ENCODE measurements around the gene SWSAP1. TPM values are rescaled to one million over a fixed set of nuclear protein-coding genes. Genes with fewer than 3 reads are reported as not detected.

SWSAP1 gene
- total and polyA plus RNA-seq, 2 donors (not counting 1 experiment from before 2014, with no cell fraction given), result 0.50 to 1.2 TPM

GRCh38 chr19:11390359-11390758, 15.9 kb downstream of the SWSAP1 start:
- no peaks in the 10 kb centered on the region for H3K27me3 ChIP-seq (ENCODE audit: control insufficient read depth, insufficient read depth, low read length)
- no peaks in the 10 kb centered on the region for H4K20me1 ChIP-seq (ENCODE audit: control insufficient read depth, extremely low read depth, insufficient read depth, low read length)
- no peaks in the 10 kb centered on the region for H3K9me3 ChIP-seq (ENCODE audit: control insufficient read depth, insufficient read depth, low read depth, low read length)
- no peak overlapping the region for H2AFZ ChIP-seq (ENCODE audit: low read length)
- no peaks in the 10 kb centered on the region for H3K4me1 ChIP-seq (ENCODE audit: control insufficient read depth, extremely low read depth, insufficient read depth, low read length)
- no peak overlapping the region for H3K4me3 ChIP-seq (replicated peaks in 1 of 4; ENCODE audit: control extremely low read depth in 1 of 4, insufficient read depth in 1 of 4, low read depth in 3 of 4, low read length in 4 of 4)
- TF ChIP-seq CTCF (conservative IDR thresholded peaks at IDR 0.05 in 1 of 2, IDR thresholded peaks at IDR 0.05 in 1 of 2; ENCODE audit: low read depth in 1 of 2, low read length in 2 of 2) (no peak), EZH2 (IDR thresholded peaks at IDR 0.05; ENCODE audit: low read length, missing control alignments) (no peak)
- no peak overlapping the region for H3K4me2 ChIP-seq (ENCODE audit: extremely low read depth, insufficient read depth, low read length)
- H3K9ac ChIP-seq (ENCODE audit: insufficient read depth, low read length), result no peak overlapping the region
- no peak overlapping the region for H3K27ac ChIP-seq (ENCODE audit: insufficient read depth, low read length)
- no peak for DNase-seq (ENCODE audit: low read depth in 2 of 2)
- no peaks in the 10 kb centered on the region for H3K36me3 ChIP-seq (ENCODE audit: control insufficient read depth, insufficient read depth, low read length)
- H3K79me2 ChIP-seq (ENCODE audit: control insufficient read depth, insufficient read depth, low read length), result no peaks in the 10 kb centered on the region

GRCh38 chr19:11390933-11391680, 16.6 kb downstream of the SWSAP1 start:
- Histone ChIP-seq H3K4me1 (ENCODE audit: control insufficient read depth, extremely low read depth, insufficient read depth, low read length) (no peaks in the 10 kb centered on the region), H3K4me2 (ENCODE audit: extremely low read depth, insufficient read depth, low read length) (no peak overlapping the region), H3K27me3 (ENCODE audit: control insufficient read depth, insufficient read depth, low read length) (no peaks in the 10 kb centered on the region), H3K9me3 (ENCODE audit: control insufficient read depth, insufficient read depth, low read depth, low read length) (no peaks in the 10 kb centered on the region), H3K79me2 (ENCODE audit: control insufficient read depth, insufficient read depth, low read length) (no peaks in the 10 kb centered on the region), H3K36me3 (ENCODE audit: control insufficient read depth, insufficient read depth, low read length) (no peaks in the 10 kb centered on the region), H3K9ac (ENCODE audit: insufficient read depth, low read length) (no peak overlapping the region), H2AFZ (ENCODE audit: low read length) (no peak overlapping the region), H4K20me1 (ENCODE audit: control insufficient read depth, extremely low read depth, insufficient read depth, low read length) (no peaks in the 10 kb centered on the region), H3K4me3 (replicated peaks in 1 of 4; ENCODE audit: control extremely low read depth in 1 of 4, insufficient read depth in 1 of 4, low read depth in 3 of 4, low read length in 4 of 4) (no peak overlapping the region), H3K27ac (ENCODE audit: insufficient read depth, low read length) (no peak overlapping the region)
- DNase-seq (ENCODE audit: low read depth in 2 of 2), result no peak
- TF ChIP-seq CTCF (conservative IDR thresholded peaks at IDR 0.05 in 1 of 2, IDR thresholded peaks at IDR 0.05 in 1 of 2; ENCODE audit: low read depth in 1 of 2, low read length in 2 of 2) (no peak), EZH2 (IDR thresholded peaks at IDR 0.05; ENCODE audit: low read length, missing control alignments) (no peak)

- DNase-seq (ENCODE audit: low read depth in 2 of 2), result no peak
- no peaks in the 10 kb centered on the region for H3K4me1 ChIP-seq (ENCODE audit: control insufficient read depth, extremely low read depth, insufficient read depth, low read length)
Measured at GRCh38 chr19:11397089-11397610, 22.7 kb downstream of the SWSAP1 start.

More at GRCh38 chr19:11397089-11397610, 22.7 kb downstream of the SWSAP1 start:
- Histone ChIP-seq H3K79me2 (ENCODE audit: control insufficient read depth, insufficient read depth, low read length) (no peaks in the 10 kb centered on the region), H3K36me3 (ENCODE audit: control insufficient read depth, insufficient read depth, low read length) (no peaks in the 10 kb centered on the region), H3K9ac (ENCODE audit: insufficient read depth, low read length) (no peak overlapping the region), H2AFZ (ENCODE audit: low read length) (no peak overlapping the region), H3K27me3 (ENCODE audit: control insufficient read depth, insufficient read depth, low read length) (no peaks in the 10 kb centered on the region), H3K9me3 (ENCODE audit: control insufficient read depth, insufficient read depth, low read depth, low read length) (no peaks in the 10 kb centered on the region), H3K27ac (ENCODE audit: insufficient read depth, low read length) (no peak overlapping the region), H4K20me1 (ENCODE audit: control insufficient read depth, extremely low read depth, insufficient read depth, low read length) (no peaks in the 10 kb centered on the region), H3K4me2 (ENCODE audit: extremely low read depth, insufficient read depth, low read length) (no peak overlapping the region), H3K4me3 (replicated peaks in 1 of 4; ENCODE audit: control extremely low read depth in 1 of 4, insufficient read depth in 1 of 4, low read depth in 3 of 4, low read length in 4 of 4) (no peak overlapping the region)
- TF ChIP-seq EZH2 (IDR thresholded peaks at IDR 0.05; ENCODE audit: low read length, missing control alignments), result no peak
- TF ChIP-seq CTCF (conservative IDR thresholded peaks at IDR 0.05 in 1 of 2, IDR thresholded peaks at IDR 0.05 in 1 of 2; ENCODE audit: low read depth in 1 of 2, low read length in 2 of 2), result no peak

Data from fibroblast of lung (primary cell).